HG03159 (cell line): ENCODE measurements around the gene TPM2.

Source experiments
- ATAC-seq: cut with Tn5 transposase; IDR thresholded peaks from one replicate; pipeline ENCODE4 v1.9.1; 2021; ENCODE audit warnings: mild to moderate bottlenecking, moderate library complexity; ENCODE audit not compliant: unreplicated experiment

The TPM2 gene

GRCh38 chr9:35689542-35690293, at the start of gene TPM2:
Gene TPM2 (minus strand): TSS chr9:35689925. CDS start chr9:35689817, 108 bp downstream.
- no peak for ATAC-seq

GRCh38 chr9:35738924-35739323, 49.2 kb upstream of the TPM2 start:
- no peak for ATAC-seq

GRCh38 chr9:35738186-35738585, 48.5 kb upstream of the TPM2 start:
- no peak for ATAC-seq

DNA sequence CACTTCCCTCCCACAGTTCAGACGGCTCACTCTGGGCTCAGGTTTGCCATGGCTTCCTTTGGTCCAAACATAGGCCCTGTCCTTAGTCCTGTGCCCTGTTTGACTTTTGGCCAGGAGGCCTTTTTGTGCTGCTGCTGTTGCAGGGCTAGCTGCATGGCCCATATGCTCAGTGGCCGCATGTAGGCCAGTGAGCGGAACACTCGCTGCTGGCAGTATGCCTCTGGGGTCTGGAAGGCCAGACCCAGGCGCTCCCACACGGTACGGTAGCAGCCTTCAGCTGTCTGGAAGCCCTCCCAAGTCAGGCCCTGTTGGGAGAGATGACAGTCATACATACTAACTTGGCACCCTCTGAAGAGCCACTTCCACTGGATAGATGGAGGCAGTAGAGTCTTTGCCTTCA, 47.4 kb upstream of the TPM2 start:
- ATAC-seq: no peak

DNA sequence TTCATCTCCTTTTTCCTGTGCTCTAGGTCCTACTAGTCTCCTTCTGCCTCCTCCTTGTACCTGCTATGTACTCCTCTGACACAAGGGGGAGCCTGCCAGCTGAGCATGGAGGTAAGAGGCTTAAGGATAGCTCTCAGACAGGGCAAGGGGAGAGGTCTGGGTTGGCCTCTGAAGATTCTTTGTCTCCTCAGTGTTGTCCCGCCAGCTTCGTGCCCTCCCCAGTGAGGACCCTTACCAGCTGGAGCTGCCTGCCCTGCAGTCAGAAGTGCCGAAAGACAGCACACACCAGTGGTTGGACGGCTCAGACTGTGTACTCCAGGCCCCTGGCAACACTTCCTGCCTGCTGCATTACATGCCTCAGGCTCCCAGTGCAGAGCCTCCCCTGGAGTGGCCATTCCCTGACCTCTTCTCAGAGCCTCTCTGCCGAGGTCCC, 46.5 kb upstream of the TPM2 start:
- ATAC-seq: no peak

- ATAC-seq: no peak
These were observed 44.4 kb upstream of the TPM2 start for GRCh38 chr9:35734096-35734495.

DNA sequence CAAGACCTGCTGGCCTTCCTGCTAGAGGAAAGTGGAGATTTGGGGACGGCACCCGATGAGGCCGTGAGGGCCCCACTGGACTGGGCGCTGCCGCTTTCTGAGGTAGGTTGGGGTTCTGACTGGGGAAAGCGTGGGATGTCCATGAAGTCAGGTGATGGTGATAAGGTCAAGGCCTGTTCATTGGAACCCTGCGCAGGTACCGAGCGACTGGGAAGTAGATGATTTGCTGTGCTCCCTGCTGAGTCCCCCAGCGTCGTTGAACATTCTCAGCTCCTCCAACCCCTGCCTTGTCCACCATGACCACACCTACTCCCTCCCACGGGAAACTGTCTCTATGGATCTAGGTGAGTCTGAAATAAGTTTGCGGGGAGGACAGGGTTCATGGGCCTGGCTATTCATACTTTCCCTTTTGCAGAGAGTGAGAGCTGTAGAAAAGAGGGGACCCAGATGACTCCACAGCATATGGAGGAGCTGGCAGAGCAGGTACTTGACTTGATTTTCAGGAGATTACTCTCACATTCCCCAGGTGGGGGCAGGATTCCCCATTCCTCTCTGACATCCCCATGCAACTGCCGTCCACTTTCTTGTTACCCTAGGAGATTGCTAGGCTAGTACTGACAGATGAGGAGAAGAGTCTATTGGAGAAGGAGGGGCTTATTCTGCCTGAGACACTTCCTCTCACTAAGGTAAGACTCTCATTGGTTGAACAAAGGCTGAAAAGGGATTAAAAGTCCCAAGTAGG, 43.2 kb upstream of the TPM2 start:
- ATAC-seq: no peak

GRCh38 chr9:35732185-35732799, 42.6 kb upstream of the TPM2 start, which contains the start of the genes CREB3 and TLN1:
Gene CREB3 (plus strand): TSS chr9:35732666. CDS start chr9:35732773, 107 bp downstream.
Gene TLN1 (minus strand): TSS chr9:35732195. CDS start chr9:35725694, 6,501 bp downstream.
- peak; percentile 75 for ATAC-seq

DNA sequence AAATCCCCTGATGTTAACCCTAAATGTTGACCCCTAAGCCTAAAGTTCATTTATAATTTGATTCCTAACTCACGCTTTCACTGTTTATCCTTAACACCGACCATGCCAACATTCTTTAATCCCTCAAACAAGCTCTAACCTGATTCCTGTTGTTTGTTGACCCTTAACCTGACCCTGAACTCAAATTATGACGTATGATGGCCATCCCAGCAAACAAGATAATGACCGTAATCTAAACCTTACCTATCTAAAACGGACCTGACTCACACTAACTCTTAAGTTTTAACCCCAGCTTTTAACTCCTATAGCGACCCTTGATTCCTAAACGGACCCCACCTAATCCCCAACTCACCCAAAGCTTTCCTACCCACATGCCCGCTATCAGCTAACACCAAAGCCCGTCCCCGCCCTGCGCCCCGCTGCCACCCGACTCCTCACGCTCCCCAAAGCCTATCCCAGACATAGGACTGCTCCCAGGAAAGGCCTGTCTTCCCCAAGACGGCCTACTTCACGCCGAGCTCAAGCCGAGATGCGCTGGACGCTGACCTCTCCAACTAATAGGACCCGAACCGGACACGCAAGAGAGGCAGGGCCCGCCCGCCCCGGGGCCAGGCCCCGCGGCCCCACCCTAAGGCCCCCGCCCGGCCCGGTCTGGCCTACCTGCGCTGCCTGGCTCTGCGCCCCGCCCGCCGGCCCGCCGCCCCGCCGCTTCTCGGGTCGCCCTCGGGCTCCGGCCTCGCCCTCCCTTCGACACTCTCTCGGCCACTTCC, 41.9 kb upstream of the TPM2 start:
- no peak for ATAC-seq

DNA sequence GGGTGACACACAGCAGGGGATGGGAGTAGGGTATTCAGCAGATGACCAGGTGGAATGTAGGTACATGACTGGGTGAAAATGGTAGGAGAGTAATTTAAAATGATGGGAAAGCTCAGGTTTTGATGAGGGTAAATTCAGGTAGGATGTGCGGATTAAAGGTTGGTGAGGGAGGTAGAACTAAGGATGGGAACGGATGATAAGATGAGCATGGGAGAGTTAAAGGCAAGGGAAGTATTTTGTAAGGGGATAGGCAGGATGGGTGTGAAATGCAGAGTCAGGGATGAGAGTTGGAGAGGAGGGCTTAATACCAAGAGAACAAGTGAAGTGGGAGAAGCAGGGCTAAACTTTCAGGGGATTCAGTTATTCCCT, 40.7 kb upstream of the TPM2 start:
- no peak for ATAC-seq

DNA sequence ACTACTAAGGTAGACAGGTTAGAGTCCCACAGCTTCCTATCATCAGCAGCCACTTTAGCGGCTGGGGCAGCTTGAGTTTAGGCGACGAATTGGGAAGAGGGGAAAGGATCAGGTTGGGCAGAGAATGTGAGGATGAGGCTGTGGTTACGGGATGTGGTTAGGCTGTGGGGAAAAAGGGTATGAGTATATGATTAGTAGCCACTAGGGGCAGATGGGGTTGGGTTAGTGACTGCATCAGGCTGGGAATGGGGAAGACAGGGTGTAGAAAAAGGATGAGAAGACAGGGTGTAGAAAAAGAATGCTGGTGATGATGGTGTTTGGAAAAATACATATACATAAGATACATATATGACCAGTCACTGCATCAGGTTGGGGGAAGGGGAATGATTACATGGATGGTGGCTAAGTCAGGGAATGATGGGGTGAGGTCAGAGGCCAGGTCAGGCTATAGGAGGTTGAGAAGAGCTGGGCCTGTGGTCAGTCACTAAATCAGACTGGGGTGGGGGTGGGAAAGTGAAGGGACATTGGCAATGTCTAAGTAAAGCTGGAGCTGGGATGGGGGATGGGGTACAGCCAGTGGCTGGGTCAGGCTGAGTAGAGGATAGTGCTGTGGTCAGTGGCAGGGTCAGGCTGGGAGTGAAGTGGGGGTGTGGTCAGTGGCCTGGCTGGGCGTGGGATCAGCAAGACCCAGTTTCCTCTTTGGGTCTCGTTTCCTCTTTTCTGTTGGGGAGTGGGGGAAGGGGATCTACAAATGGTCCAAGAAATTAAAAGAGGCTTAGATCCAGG, 40.2 kb upstream of the TPM2 start:
- ATAC-seq: no peak

DNA sequence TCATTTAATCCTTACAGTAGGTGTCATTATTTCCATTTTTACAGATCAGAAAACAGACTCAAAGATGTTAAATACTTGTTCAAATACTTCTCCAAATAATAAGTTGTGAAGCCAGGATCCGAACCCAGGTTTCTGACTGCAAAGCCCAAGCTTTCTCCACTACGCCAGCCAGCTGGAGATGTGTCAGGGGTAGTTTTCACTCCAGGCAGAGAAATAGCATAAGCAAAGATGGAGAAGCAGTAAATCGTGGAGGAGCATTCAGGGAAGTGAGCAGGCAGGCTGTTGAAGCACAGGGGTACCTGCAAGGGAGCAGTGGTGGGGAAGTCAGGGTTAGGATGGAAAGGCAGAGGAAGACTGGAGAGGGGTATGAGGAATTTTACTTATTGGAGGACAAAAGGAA, 39.4 kb upstream of the TPM2 start:
- no peak for ATAC-seq

GRCh38 chr9:35728041-35728971, 38.6 kb upstream of the TPM2 start:
- no peak for ATAC-seq

DNA sequence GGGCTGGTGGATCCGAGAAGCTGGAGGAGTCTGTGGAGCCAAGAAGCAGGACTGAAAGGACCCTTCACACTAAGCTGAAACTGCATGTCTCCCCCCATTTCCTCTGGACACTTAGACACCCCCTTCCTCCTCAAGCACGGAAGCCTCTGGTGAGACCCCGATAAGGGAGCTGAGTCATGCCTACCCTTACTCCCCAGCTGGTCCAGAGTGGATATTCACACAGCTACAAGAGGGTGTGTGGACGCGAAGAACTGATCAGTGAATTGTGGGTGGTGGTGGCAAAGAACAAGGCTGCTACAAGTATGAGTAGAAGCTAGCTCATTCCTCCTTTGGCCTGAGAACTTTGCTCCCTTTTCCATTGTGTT, 37.9 kb upstream of the TPM2 start:
- ATAC-seq: no peak

GRCh38 chr9:35726931-35727330, 37.2 kb upstream of the TPM2 start:
- no peak for ATAC-seq

DNA sequence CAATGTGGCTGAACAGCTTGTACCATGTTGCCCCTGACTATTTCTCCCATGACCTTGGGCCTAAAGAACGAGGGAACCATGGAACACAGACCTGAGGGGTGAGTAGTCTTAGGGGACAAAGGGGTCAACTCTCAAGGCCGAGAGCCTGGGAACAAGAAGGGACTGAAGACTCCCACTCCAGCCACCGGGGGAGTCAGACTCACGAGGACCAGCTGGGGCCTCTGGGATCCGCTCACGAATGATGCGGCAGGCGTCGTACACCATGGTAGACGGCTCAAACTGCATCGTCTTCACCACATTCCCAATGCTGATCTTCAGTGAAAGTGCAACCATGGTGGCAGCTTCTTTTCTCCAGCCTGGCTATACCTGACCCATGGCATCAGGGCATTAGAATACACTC, 35.6 kb upstream of the TPM2 start:
- no peak for ATAC-seq

- ATAC-seq: no peak
These were observed 34.2 kb upstream of the TPM2 start for GRCh38 chr9:35723908-35724307.

DNA sequence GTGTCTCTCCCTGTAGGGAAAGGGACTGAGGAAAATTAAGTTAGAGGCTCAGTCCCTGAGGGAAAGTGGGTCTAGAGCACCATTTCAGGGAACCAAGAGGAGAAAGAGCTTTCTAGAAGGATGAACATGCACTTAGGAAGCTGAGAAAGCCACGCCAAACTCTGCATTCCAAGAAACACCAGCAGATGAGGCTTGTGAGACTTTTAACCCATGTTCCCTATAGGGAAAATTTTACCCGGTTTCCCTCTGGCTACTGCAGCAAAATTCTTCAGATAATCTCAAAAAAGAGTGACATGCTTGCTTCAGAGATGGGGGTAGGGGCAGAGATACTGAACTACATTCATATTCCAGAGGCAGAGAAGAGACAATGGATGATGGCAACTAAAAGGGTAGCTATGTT, 33.7 kb upstream of the TPM2 start:
- ATAC-seq: no peak

- no peak for ATAC-seq
These were observed 29.8 kb upstream of the TPM2 start for GRCh38 chr9:35719546-35719945.
